HT1080 (cell line): ENCODE results near the gene NES. TPM values are rescaled to one million over a fixed set of nuclear protein-coding genes. Genes with fewer than 3 reads are reported as not detected.

Experiments used
- DNase-seq: peaks from one replicate; pipeline ENCODE4 v3.0.0-alpha.2; 2015; ENCODE audit warnings: low read depth
- polyA plus RNA-seq, 2 experiments: library from polyadenylated mRNA; depleted of rRNA; stranded (reverse); fragments of >200 nt; gene quantifications; 2 replicates each; pipeline ENCODE4 v1.2.3, GENCODE V29; 2015
- total RNA-seq: library from RNA; depleted of rRNA; stranded (reverse); fragments of >200 nt; shearing (Covaris generic); gene quantifications from 2 replicates; pipeline ENCODE4 v1.2.3, GENCODE V29; 2014; rRNA removed

The NES gene
- 0.03 and 0.13 TPM in 2 replicates for total RNA-seq
- polyA plus RNA-seq (2015; cell fraction: cytosol; rRNA removed), result not detected in 2 replicates
- 0.25 and 0.44 TPM in 2 replicates for polyA plus RNA-seq (2015; cell fraction: nucleus; rRNA removed)

DNA sequence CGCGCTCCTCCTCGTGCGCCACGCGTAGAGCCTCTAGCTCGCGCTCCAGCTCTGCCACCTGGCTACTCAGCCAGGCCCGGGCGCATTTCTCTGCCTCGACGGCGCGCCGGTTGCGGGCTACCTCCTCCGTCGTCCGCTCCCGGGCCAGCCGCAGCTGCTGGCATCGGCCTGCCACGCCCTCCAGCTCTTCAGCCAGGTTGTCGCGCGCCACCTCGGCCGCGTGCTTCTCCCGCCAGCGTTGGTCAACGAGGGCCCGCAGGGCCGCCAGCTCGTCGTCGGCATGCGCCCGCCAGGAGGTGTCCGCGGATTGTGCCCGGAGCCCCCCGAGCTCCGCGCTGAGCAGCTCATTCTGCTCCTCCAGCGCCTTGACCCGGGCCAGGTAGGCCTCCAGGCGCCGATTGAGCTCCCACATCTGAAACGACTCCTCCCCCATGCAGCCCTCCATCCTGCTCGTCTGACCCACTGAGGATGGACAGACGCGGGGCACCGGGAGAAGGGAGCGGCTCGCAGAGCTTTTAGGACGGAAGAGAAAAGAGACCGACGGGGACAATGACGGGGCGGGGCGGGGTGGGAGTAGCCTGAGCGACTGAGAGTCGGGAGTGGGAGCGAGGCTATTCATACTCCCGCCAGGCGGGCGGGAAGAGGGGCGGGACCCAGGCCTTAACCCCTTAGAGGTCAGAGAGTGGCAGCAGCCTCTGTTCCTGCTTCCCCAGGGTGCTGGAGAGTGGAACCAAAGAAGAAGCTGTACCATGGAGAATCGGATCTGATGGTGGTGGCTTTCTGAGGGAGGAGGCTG is at the start of gene NES:
Gene NES (minus strand): TSS at position 588 of the 796 bp plus-strand sequence. CDS start 143 bp downstream, at position 445.
- no peak for DNase-seq

- peak; percentile 71 for DNase-seq
Measured at GRCh38 chr1:156726549-156727226, 49.5 kb upstream of the NES start.

- DNase-seq, result peak; percentile 93
Measured at GRCh38 chr1:156725683-156726280, 48.6 kb upstream of the NES start.

DNA sequence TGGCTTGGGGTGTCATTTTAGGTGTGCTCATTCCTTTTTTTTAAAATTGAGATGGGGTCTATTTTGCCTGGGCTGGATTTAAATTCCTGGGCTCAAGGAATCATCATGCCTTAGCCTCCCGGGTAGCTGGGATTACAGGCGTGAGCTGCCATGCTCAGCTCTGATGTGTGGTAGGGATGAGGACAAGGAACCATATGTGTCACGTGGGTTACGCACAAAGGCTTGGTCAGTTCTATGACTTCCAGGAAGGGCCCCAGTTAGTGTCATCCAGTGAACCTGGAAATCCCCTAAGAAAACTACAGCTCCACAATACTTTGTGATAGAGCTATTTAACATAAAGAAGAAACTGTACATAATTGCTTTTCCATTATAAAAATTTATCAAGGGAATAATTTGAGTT is 44.3 kb upstream of the NES start:
- no peak for DNase-seq

GRCh38 chr1:156721131-156721530 is 43.9 kb upstream of the NES start:
- DNase-seq, result no peak

DNA sequence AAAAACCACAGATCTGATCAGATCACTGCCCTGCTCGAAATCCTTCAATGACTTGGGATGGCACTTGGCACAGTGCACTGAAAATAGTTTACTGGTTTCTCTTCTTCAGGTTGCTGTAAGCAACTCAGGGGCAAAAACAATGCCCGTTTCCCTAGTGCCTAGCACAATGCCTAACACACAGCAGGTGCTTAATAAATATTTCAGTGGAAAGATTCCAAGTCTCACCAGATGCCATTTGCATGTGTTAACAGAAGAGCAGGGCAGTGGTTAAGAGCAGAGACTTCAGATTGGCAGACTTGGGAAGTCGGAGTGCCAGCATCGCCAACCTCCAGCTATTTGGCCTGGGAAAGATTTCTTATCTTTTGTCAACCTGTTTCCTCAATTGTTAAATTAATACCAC is 40.1 kb upstream of the NES start:
- DNase-seq, result no peak

GRCh38 chr1:156714830-156715229 is 37.6 kb upstream of the NES start:
- no peak for DNase-seq

DNA sequence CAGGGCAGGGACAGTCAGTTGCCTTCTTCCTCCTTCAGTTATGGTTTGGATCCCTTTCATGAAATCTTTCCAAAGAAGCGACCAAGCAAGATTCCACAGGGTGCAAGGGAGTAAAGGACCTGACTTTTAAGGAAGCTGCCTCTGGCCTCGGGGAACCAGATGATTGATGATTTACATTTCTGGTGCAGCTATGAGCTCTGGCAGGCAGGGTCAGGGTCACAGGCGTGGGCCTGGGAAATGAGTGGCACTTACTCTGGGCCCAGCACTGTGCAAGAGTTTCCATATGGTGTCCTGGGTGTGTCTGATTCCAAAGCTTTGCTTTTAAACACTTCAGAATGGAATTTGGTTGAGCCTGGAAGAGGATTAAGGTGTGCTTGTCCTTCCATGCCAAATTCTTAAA is 35.4 kb upstream of the NES start:
- no peak for DNase-seq

GRCh38 chr1:156711011-156711817 is 34.0 kb upstream of the NES start:
- DNase-seq, result no peak

GRCh38 chr1:156709757-156710489 is 32.7 kb upstream of the NES start:
- peak; percentile 76 for DNase-seq

GRCh38 chr1:156709031-156709430 is 31.8 kb upstream of the NES start:
- DNase-seq, result no peak

DNA sequence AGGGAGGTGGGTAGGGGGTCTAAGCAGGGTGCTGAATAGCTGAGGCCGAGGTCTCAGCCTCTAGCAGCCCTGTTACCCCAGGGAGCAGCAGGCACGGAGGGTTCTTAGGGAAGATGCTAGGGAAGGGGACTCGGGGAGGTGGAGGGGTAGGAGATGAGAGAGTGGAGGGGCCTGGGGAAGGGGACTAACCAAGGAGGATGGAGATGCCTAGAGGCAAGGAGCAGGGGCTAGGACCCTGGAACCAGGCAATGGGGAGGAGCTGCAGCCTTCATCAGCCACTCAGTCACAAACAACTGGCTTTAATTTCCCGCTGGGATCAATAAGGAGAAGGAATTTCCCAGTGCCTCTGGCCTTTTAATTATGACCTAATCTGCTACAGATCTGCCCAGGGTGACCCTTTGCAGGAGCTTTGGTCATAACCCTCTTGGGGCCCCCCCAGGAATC is 31.0 kb upstream of the NES start:
- no peak for DNase-seq

DNA sequence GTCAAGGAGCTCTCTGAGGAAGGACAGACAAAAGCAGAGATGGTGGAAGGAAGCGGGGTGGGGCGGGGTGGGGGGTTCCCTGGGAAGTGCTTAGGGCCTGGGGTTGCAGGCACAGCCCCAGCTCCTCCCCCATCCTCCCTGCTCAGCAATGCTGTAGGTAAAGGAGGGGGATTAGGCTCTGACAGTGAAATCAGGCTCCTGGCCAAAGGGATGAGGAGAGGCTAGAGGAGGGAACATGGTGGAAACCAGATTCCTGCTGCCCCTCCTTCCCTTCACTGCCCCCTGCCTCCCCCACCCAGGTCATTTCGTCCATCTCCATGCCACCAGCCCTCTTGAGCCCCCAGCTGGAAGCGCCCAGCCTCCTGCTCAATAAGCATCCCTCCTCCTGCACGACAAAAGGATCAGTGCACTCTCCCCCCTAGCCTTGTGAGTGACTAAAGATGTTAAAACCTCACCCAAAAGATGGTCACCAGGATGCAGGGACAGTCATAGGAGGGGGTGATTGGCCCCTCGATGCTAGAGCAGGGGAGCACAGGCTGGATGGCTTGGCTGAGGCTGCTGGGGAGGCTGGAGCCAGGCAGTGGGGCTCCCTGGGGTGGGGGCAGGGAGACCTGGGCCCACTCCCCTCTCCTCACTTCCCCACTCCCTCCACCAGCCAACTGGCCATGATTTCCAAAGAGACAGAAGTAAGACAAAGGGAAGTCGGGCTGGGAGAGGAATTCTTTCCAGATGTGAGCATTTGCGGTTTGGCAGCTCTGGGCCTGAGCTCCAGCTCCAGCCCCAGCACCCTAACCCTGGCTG is 30.4 kb upstream of the NES start:
- no peak for DNase-seq

GRCh38 chr1:156706657-156707416 is 29.6 kb upstream of the NES start:
- DNase-seq, result no peak

GRCh38 chr1:156705918-156706656 is 28.9 kb upstream of the NES start:
- DNase-seq, result peak; percentile 37

DNA sequence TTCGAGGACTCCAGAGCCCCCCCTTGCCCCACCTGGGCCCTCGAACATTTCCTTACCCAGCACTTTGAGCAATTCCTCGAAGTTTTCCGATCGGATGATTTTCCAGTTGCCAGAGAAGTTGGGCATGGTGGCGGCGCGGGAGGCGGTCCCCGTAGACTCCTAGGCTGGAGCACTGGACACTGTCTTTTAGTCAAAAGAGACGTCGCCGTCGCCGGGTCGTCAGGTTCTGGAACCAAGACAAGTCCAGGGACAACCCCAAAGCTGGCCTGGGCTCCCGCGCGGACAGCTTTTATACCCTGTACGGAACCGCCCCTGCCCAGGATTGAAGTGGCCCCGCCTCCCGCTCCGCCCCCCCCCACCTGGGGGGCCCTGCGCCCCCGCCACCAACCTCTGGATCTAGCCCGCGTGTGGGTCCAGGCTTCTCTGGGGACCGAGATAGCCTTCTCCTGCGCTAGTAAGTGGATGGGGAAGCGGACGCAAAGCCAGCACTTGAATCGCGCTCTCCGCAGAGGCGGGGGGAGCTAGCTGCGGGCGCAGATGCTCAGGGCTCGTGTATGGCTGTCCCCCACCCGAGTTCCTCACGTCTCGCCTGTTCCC is 28.2 kb upstream of the NES start, which contains the start of gene CRABP2:
Gene CRABP2 (minus strand): TSS at position 263 of the 597 bp plus-strand sequence. CDS start 137 bp downstream, at position 126.
- DNase-seq, result no peak

- peak; percentile 79 for DNase-seq
Measured at GRCh38 chr1:156704930-156705320, 27.7 kb upstream of the NES start.
